ENCODE data around the gene ITPR2. TPM values are rescaled to one million over a fixed set of nuclear protein-coding genes. Genes with fewer than 3 reads are reported as not detected.
"Not testable (repeated sequence)": the region's sequence is repeated elsewhere in the genome, so short reads cannot be mapped to it uniquely, and the experiment has no call there.

The ITPR2 gene
- total RNA-seq, 6 experiments from 2014 or later, result 6.9 to 8.4 (median 7.6) TPM

- DNase-seq, result no peak
- Mint-ChIP-seq H3K36me3 (ENCODE audit: low read depth) (no peaks in the 10 kb centered on the region), H3K4me3 (no peak overlapping the region), H3K27me3 (ENCODE audit: insufficient read depth) (no peaks in the 10 kb centered on the region), H3K27ac (no peak overlapping the region), H3K4me1 (ENCODE audit: low read depth) (no peaks in the 10 kb centered on the region), H3K9me3 (no peaks in the 10 kb centered on the region)
- no peak for TF ChIP-seq CTCF (IDR thresholded peaks at IDR 0.05)
These were observed 222.2 kb downstream of the ITPR2 start for GRCh38 chr12:26610774-26611173.

- no peak overlapping the region for H3K27ac Mint-ChIP-seq
- H3K9me3 Mint-ChIP-seq, result no peaks in the 10 kb centered on the region
- no peaks in the 10 kb centered on the region for H3K4me1 Mint-ChIP-seq (ENCODE audit: low read depth)
- no peak overlapping the region for H3K4me3 Mint-ChIP-seq
- DNase-seq, result no peak
- no peak for TF ChIP-seq CTCF (IDR thresholded peaks at IDR 0.05)
- no peaks in the 10 kb centered on the region for H3K36me3 Mint-ChIP-seq (ENCODE audit: low read depth)
- H3K27me3 Mint-ChIP-seq (ENCODE audit: insufficient read depth), result no peaks in the 10 kb centered on the region
These were observed 223.0 kb downstream of the ITPR2 start for GRCh38 chr12:26609986-26610385.

- Mint-ChIP-seq H3K27ac (no peak overlapping the region), H3K4me3 (no peak overlapping the region), H3K36me3 (ENCODE audit: low read depth) (no peaks in the 10 kb centered on the region), H3K4me1 (ENCODE audit: low read depth) (no peaks in the 10 kb centered on the region), H3K27me3 (ENCODE audit: insufficient read depth) (no peaks in the 10 kb centered on the region; the same call in 1 of the 2 replicates), H3K9me3 (no peaks in the 10 kb centered on the region)
- no peak for TF ChIP-seq CTCF (IDR thresholded peaks at IDR 0.05)
- DNase-seq, result no peak
These were observed 224.3 kb downstream of the ITPR2 start for GRCh38 chr12:26608706-26609105.

DNA sequence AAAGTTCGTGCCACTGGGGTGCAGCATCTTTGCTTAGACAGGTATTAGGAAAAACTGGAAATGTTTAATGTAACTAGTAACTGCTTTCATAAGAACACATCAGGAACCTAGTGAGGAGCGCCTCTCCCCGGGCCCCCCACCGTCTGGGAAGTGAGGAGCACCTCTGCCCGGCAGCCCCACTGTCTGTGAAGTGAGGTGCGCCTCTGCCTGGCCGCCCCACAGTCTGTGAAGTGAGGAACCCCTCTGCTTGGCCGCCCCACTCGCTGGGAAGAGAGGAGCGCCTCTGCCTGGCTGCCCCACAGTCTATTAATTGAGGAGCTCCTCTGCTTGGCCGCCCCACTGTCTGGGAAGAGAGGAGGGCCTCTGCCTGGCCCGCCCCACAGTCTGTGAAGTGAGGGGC is 224.7 kb downstream of the ITPR2 start:
- no peaks in the 10 kb centered on the region; the same call in 1 of the 2 replicates for H3K27me3 Mint-ChIP-seq (ENCODE audit: insufficient read depth)
- no peak overlapping the region for H3K27ac Mint-ChIP-seq
- H3K36me3 Mint-ChIP-seq (ENCODE audit: low read depth), result no peaks in the 10 kb centered on the region
- no peak overlapping the region for H3K4me3 Mint-ChIP-seq
- TF ChIP-seq CTCF (IDR thresholded peaks at IDR 0.05), result no peak
- no peak for DNase-seq
- no peaks in the 10 kb centered on the region for H3K4me1 Mint-ChIP-seq (ENCODE audit: low read depth)
- no peaks in the 10 kb centered on the region for H3K9me3 Mint-ChIP-seq

GRCh38 chr12:26606911-26607310 is 226.1 kb downstream of the ITPR2 start:
- Mint-ChIP-seq H3K27me3 (ENCODE audit: insufficient read depth) (no peaks in the 10 kb centered on the region; the same call in 1 of the 2 replicates), H3K9me3 (no peaks in the 10 kb centered on the region), H3K4me1 (ENCODE audit: low read depth) (no peaks in the 10 kb centered on the region), H3K4me3 (no peak overlapping the region), H3K27ac (no peak overlapping the region), H3K36me3 (ENCODE audit: low read depth) (no peaks in the 10 kb centered on the region)
- TF ChIP-seq CTCF (IDR thresholded peaks at IDR 0.05), result no peak
- DNase-seq, result no peak

DNA sequence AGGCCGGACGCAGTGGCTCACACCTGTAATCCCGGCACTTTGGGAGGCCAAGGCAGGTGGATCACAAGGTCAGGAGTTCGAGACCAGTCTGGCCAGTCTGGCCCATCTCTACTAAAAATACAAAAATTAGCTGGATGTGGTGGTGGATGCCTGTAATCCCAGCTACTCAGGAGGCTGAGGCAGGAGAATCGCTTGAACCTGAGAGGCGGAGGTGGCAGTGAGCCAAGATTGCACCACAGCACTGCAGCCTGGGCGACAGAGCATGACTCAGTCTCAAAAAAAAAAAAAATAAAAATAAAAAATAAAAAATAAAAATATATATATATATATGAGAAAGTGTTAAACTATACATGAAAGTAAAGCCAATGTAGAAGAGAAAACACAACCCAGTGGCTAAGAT is 228.2 kb downstream of the ITPR2 start:
- not testable (repeated sequence) for H3K4me1 Mint-ChIP-seq (ENCODE audit: low read depth); H3K27me3 Mint-ChIP-seq (ENCODE audit: insufficient read depth); DNase-seq; H3K36me3 Mint-ChIP-seq (ENCODE audit: low read depth); H3K27ac Mint-ChIP-seq; H3K9me3 Mint-ChIP-seq; H3K4me3 Mint-ChIP-seq

Measured in HFFc6 (cell line).